SK-N-DZ (cell line): ENCODE results near the gene GPC5.
A peak's percentile ranks its signal among the peaks of the same experiment; 100 is the strongest.
"Not testable (repeated sequence)": the region's sequence is repeated elsewhere in the genome, so short reads cannot be mapped to it uniquely, and the experiment has no call there.

ENCODE experiments used
- DNase-seq: peaks from one replicate; pipeline ENCODE4 v3.0.0-alpha.2; 2015; ENCODE audit warnings: low spot score

Gene GPC5

GRCh38 chr13:92825938-92826596 is 1427.6 kb downstream of the GPC5 start:
- DNase-seq: no peak

- DNase-seq: no peak
These were observed 1429.1 kb downstream of the GPC5 start for GRCh38 chr13:92827503-92827902.

- DNase-seq: no peak
These were observed 1431.5 kb downstream of the GPC5 start for GRCh38 chr13:92829930-92830329.

GRCh38 chr13:92830821-92831220 is 1432.4 kb downstream of the GPC5 start:
- DNase-seq: no peak

GRCh38 chr13:92833071-92833470 is 1434.7 kb downstream of the GPC5 start:
- DNase-seq: no peak

DNA sequence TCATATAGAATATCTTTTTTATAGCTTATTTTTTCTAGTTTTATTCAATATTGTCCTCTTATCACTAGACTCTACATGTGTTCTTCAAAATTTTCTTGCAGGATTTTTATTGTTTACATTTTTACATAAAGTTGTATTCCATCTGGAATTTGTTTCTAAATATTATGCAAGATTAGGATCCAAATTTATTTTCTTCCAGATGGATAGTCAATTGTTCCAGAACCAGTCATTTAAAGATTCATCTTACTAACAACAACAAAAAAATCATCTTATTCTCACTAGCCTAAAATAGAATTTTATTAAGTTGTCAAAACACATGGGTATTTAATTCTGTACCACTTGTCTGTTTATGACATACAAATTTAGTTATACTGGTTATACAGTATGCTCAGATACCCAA is 1437.8 kb downstream of the GPC5 start:
- no peak for DNase-seq

- no peak for DNase-seq
These were observed 1440.4 kb downstream of the GPC5 start for GRCh38 chr13:92838786-92839185.

GRCh38 chr13:92842145-92842544 is 1443.7 kb downstream of the GPC5 start:
- DNase-seq: no peak

- no peak for DNase-seq
These were observed 1445.1 kb downstream of the GPC5 start for GRCh38 chr13:92843549-92843948.

DNA sequence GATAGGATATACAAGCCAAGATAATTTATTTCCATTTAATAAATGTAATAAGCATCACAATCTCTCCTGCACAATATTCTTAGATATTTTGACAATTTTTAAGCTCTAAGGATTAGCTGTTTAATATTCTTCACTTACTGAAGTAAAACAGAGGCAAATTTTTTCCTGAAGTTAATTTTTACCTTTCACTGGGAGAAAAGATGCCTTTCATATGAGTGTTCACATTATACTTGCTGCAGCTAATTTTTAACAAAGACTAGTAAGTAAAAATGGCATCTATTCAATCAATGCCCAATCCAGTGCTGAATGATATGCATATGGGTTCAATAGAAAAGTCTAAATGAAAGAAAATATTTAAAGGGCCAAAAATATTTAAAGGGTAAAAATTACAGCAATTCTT is 1451.0 kb downstream of the GPC5 start:
- no peak for DNase-seq

GRCh38 chr13:92864584-92865284 is 1466.3 kb downstream of the GPC5 start:
- no peak for DNase-seq

- no peak for DNase-seq
These were observed 1474.6 kb downstream of the GPC5 start for GRCh38 chr13:92873029-92873428.

- DNase-seq: no peak
These were observed 1488.2 kb downstream of the GPC5 start for GRCh38 chr13:92886535-92887077.

DNA sequence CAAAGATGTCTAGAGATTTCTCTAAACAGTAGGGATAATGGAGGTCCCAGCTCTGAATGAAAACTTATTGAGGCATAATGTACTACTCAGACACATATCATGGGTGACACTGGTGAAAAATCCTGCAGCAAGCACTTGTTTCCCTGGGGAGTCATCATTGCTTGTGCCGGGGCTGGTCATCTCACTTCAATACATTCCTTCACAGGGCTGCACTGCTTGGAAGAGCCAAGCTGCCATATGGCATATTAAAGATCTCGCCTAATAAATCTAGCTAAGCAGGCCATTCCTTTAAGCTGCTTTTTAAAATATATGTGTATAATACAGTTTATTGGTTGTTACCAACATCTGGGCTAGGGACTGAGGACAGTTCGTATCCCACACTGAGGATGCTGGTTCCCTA is 1496.0 kb downstream of the GPC5 start:
- no peak for DNase-seq

- peak; percentile 61 for DNase-seq
These were observed 1498.4 kb downstream of the GPC5 start for GRCh38 chr13:92896842-92897241.

- DNase-seq: not testable (repeated sequence)
These were observed 1500.5 kb downstream of the GPC5 start for GRCh38 chr13:92898946-92899345.

DNA sequence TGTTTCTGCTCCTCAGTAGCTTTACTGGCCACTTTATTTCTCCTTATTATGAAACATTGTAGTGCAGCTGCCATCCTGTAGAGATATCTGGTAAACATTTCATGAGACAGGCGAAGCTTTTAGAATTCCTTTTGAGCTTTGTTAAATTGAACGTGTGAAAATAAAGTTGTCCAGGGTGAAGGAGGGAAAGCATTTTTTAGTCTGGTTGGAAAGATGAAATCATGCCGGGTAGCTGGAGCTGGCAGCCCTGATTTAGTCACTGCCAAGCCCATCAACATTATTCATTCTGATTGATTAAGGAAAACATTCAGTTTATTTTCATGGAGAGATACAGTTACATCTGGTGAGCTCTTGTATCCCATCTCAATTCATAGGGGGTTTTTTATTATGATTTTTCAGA is 1502.0 kb downstream of the GPC5 start:
- no peak for DNase-seq

DNA sequence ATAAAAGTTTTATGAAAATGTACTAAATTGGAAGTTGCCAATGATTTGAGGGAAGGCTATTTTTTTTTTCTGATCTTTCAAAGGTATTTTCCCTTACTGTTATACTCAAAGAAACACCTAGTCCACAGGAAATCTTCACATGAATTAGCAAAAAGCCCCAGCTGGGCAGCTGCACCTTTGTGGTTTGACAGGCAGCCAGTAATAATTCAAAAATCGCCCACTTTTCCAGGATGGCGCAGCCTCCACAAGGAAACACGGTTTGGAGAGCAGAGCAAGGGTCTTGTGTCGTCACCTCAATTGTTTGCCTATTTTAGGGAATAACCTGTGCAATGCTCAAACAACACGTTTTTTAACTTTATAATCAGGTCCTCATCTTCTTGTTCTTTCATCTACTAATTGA is 1503.3 kb downstream of the GPC5 start:
- DNase-seq: no peak

GRCh38 chr13:92912629-92913028 is 1514.2 kb downstream of the GPC5 start:
- DNase-seq: no peak

DNA sequence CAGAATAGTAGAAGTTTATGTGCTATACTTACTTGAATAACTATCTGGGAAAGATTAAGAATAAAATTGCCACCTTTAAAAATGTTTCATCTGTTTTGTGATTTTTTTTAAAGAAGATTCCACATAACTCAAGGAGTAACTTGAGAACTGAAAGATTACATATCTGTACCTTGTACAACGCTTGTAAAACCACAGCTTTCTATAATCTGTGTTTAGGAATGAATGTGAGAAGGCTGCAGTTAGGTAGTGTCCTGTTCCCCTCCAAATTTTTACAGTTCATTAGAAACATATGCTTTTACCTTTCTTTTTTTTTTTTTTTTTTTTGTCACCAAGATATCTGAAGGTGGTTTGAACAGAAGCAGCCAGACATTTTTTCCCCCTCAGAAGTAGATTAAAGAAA is 1515.4 kb downstream of the GPC5 start:
- no peak for DNase-seq
